Epithelial cell of esophagus (primary cell): Measurements from ENCODE around the gene CST3.

Source experiments
- DNase-seq: peaks from one replicate; pipeline ENCODE4 v3.0.0; 2010; ENCODE audit warnings: low read depth
- H3K4me3 ChIP-seq: 2 replicates; pipeline ENCODE4 v1.5.1; 2011; ENCODE audit warnings: mild to moderate bottlenecking, low read length, control low read depth
- CTCF ChIP-seq: IDR thresholded peaks from 2 replicates; pipeline ENCODE4 v1.5.1; 2011; ENCODE audit warnings: low read depth, mild to moderate bottlenecking, low read length, control low read depth, inconsistent platforms; ENCODE audit not compliant: insufficient read depth; ENCODE audit errors: missing control alignments

CST3 gene

GRCh38 chr20:23598481-23598880 is 39.3 kb downstream of the CST3 start:
- TF ChIP-seq CTCF, result no peak
- no peak for DNase-seq

GRCh38 chr20:23596579-23597250 is 41.0 kb downstream of the CST3 start:
- no peak overlapping the region for H3K4me3 ChIP-seq
- TF ChIP-seq CTCF, result no peak
- no peak for DNase-seq

More at GRCh38 chr20:23598481-23598880, 39.3 kb downstream of the CST3 start:
- H3K4me3 ChIP-seq, result no peak overlapping the region

GRCh38 chr20:23595941-23596340 is 41.8 kb downstream of the CST3 start:
- no peak for DNase-seq
- no peak for TF ChIP-seq CTCF
- H3K4me3 ChIP-seq, result no peak overlapping the region

- DNase-seq, result peak; percentile 32
- TF ChIP-seq CTCF, result no peak
- H3K4me3 ChIP-seq, result no peak overlapping the region
These were observed 49.0 kb downstream of the CST3 start for GRCh38 chr20:23588434-23589403.

- no peak for TF ChIP-seq CTCF
- H3K4me3 ChIP-seq, result no peak overlapping the region
- DNase-seq, result no peak
These were observed 50.1 kb downstream of the CST3 start for GRCh38 chr20:23587631-23588030.

GRCh38 chr20:23586735-23587525 is 50.8 kb downstream of the CST3 start:
- H3K4me3 ChIP-seq, result no peak overlapping the region
- DNase-seq, result peak; percentile 68
- no peak for TF ChIP-seq CTCF
